ENCODE measurements around the gene SIAH1.
"Not testable (repeated sequence)": the region's sequence is repeated elsewhere in the genome, so short reads cannot be mapped to it uniquely, and the experiment has no call there.

The SIAH1 gene

GRCh38 chr16:48392407-48392806, 7.2 kb upstream of the SIAH1 start:
- no peak for DNase-seq

- DNase-seq = no peak
These were observed 1.5 kb upstream of the SIAH1 start for GRCh38 chr16:48386559-48387312.

GRCh38 chr16:48384520-48385252, 527 bp downstream of the SIAH1 start:
- DNase-seq = peak; percentile 53

- DNase-seq = no peak
These were observed 1.2 kb downstream of the SIAH1 start for GRCh38 chr16:48383877-48384519.

- no peak for DNase-seq
These were observed 2.0 kb downstream of the SIAH1 start for GRCh38 chr16:48383009-48383876.

- DNase-seq = no peak
These were observed 3.1 kb downstream of the SIAH1 start for GRCh38 chr16:48382131-48382530.

GRCh38 chr16:48381201-48381600, 4.0 kb downstream of the SIAH1 start:
- no peak for DNase-seq

- DNase-seq = no peak
These were observed 6.4 kb downstream of the SIAH1 start for GRCh38 chr16:48378836-48379235.

GRCh38 chr16:48378276-48378675, 6.9 kb downstream of the SIAH1 start:
- no peak for DNase-seq

GRCh38 chr16:48377301-48377700, 7.9 kb downstream of the SIAH1 start:
- not testable (repeated sequence) for DNase-seq

- no peak for DNase-seq
These were observed 11.0 kb downstream of the SIAH1 start for GRCh38 chr16:48374255-48374654.

- DNase-seq = no peak
These were observed 11.8 kb downstream of the SIAH1 start for GRCh38 chr16:48373258-48374029.

GRCh38 chr16:48372744-48373143, 12.5 kb downstream of the SIAH1 start:
- no peak for DNase-seq

GRCh38 chr16:48371393-48371780, 13.8 kb downstream of the SIAH1 start:
- no peak for DNase-seq

- not testable (repeated sequence) for DNase-seq
These were observed 14.4 kb downstream of the SIAH1 start for GRCh38 chr16:48370668-48371392.

- DNase-seq = no peak
These were observed 15.0 kb downstream of the SIAH1 start for GRCh38 chr16:48370229-48370628.

- DNase-seq = no peak
These were observed 15.4 kb downstream of the SIAH1 start for GRCh38 chr16:48369765-48370164.

- no peak for DNase-seq
These were observed 17.7 kb downstream of the SIAH1 start for GRCh38 chr16:48367441-48368049.

- no peak for DNase-seq
These were observed 18.8 kb downstream of the SIAH1 start for GRCh38 chr16:48366165-48367093.

All from activated CD4-positive, CD25-positive, alpha-beta regulatory T cell treated with anti-CD3 and anti-CD28 coated beads, Interleukin-2, amount 50 U/mL, for 72 hours (primary cell).